GM18858 (cell line): ENCODE results near the gene NFU1.
"Not testable (repeated sequence)": the region's sequence is repeated elsewhere in the genome, so short reads cannot be mapped to it uniquely, and the experiment has no call there.

ENCODE experiments used
- ATAC-seq: cut with Tn5 transposase; IDR thresholded peaks from one replicate; pipeline ENCODE4 v1.9.1; 2021; ENCODE audit not compliant: unreplicated experiment

The NFU1 gene

GRCh38 chr2:69387770-69388481 is 49.3 kb downstream of the NFU1 start:
- no peak for ATAC-seq

GRCh38 chr2:69386789-69387734 is 50.2 kb downstream of the NFU1 start, which contains the start of gene GFPT1:
Gene GFPT1 (minus strand): TSS chr2:69387227. CDS start chr2:69387071, 156 bp downstream.
- ATAC-seq: peak; percentile 72

GRCh38 chr2:69386360-69386759 is 50.9 kb downstream of the NFU1 start:
- ATAC-seq: no peak

- ATAC-seq: no peak
Measured at GRCh38 chr2:69385443-69386151, 51.6 kb downstream of the NFU1 start.

GRCh38 chr2:69384618-69385081 is 52.6 kb downstream of the NFU1 start:
- no peak for ATAC-seq

- ATAC-seq: no peak
Measured at GRCh38 chr2:69383176-69383812, 53.9 kb downstream of the NFU1 start.

- ATAC-seq: no peak
Measured at GRCh38 chr2:69382547-69382946, 54.7 kb downstream of the NFU1 start.

- no peak for ATAC-seq
Measured at GRCh38 chr2:69381337-69381737, 55.9 kb downstream of the NFU1 start.

GRCh38 chr2:69380072-69380917 is 56.9 kb downstream of the NFU1 start:
- no peak for ATAC-seq

- ATAC-seq: no peak
Measured at GRCh38 chr2:69376403-69376802, 60.8 kb downstream of the NFU1 start.

- ATAC-seq: no peak
Measured at GRCh38 chr2:69375494-69376353, 61.5 kb downstream of the NFU1 start.

GRCh38 chr2:69372767-69373166 is 64.5 kb downstream of the NFU1 start:
- no peak for ATAC-seq

GRCh38 chr2:69369802-69370201 is 67.4 kb downstream of the NFU1 start:
- no peak for ATAC-seq

GRCh38 chr2:69368588-69368987 is 68.6 kb downstream of the NFU1 start:
- ATAC-seq: no peak

GRCh38 chr2:69359371-69359770 is 77.9 kb downstream of the NFU1 start:
- ATAC-seq: no peak

- ATAC-seq: no peak
Measured at GRCh38 chr2:69358914-69359313, 78.3 kb downstream of the NFU1 start.

- ATAC-seq: no peak
Measured at GRCh38 chr2:69356471-69356870, 80.8 kb downstream of the NFU1 start.

- ATAC-seq: not testable (repeated sequence)
Measured at GRCh38 chr2:69354976-69355375, 82.3 kb downstream of the NFU1 start.

- ATAC-seq: no peak
Measured at GRCh38 chr2:69353360-69353759, 83.9 kb downstream of the NFU1 start.
